Activated CD4-positive, alpha-beta T cell treated with anti-CD3 and anti-CD28 coated beads, Interleukin-2, amount 10 ng/mL, durations not matched to agents 7 days and 5 days (primary cell): ENCODE measurements around the gene ENDOD1. TPM values are rescaled to one million over a fixed set of nuclear protein-coding genes. Genes with fewer than 3 reads are reported as not detected.

ENCODE experiments used
- CTCF ChIA-PET: fragments of 350-600 bp; sonication (Branson Sonifier 250); formaldehyde crosslinking; loops from one replicate; lab custom pipeline; 2021; ENCODE audit warnings: antibody characterized with exemption; lab: Charles Lee
- POLR2A ChIA-PET: fragments of 350-600 bp; sonication (Branson Sonifier 250); formaldehyde crosslinking; loops from one replicate; lab custom pipeline; 2021; ENCODE audit warnings: antibody characterized with exemption; lab: Charles Lee
- DNase-seq: peaks from one replicate; pipeline ENCODE4 v3.0.0-alpha.2; 2020
- H3K27ac Mint-ChIP-seq: one replicate; pipeline ENCODE4 v1.8.0; 2021; ENCODE audit warnings: mild to moderate bottlenecking, moderate library complexity, mixed read lengths
- H3K27me3 Mint-ChIP-seq: one replicate; pipeline ENCODE4 v1.8.0; 2021; ENCODE audit warnings: mixed read lengths
- H3K36me3 Mint-ChIP-seq: one replicate; pipeline ENCODE4 v1.8.0; 2021; ENCODE audit warnings: low read depth, mixed read lengths
- H3K4me1 Mint-ChIP-seq: one replicate; pipeline ENCODE4 v1.8.0; 2021; ENCODE audit warnings: mixed read lengths
- H3K4me3 Mint-ChIP-seq: one replicate; pipeline ENCODE4 v1.8.0; 2021; ENCODE audit warnings: mild to moderate bottlenecking, moderate library complexity, mixed read lengths
- H3K9me3 Mint-ChIP-seq: one replicate; pipeline ENCODE4 v1.8.0; 2021; ENCODE audit warnings: mixed read lengths
- total RNA-seq, 2 experiments: library from RNA; stranded (reverse); gene quantifications; one replicate each; pipeline ENCODE4 v1.2.3, GENCODE V29; 2021

The ENDOD1 gene
- total RNA-seq, 2 experiments from 2014 or later, result 15.8 to 16.8 TPM

DNA sequence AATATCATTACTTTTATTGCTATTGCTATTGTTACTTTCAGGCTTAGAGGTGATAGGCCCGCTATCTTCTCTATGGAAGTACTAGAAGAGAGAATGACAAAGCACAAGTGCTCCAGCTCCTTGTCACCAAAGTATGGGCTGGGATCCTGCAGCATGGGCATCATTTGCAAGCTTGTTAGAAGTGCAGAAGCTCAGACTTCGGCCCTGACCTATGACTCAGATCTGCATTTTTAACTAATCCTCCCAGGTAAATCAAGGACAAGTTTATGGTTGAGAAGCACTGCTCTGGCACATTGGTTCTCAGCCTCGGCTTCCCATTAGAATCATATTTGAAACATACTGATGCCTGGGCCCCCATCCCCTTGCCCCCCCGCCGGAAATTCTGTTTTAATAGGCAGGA is 8.6 kb upstream of the ENDOD1 start:
- no peaks in the 10 kb centered on the region for H3K36me3 Mint-ChIP-seq

DNA sequence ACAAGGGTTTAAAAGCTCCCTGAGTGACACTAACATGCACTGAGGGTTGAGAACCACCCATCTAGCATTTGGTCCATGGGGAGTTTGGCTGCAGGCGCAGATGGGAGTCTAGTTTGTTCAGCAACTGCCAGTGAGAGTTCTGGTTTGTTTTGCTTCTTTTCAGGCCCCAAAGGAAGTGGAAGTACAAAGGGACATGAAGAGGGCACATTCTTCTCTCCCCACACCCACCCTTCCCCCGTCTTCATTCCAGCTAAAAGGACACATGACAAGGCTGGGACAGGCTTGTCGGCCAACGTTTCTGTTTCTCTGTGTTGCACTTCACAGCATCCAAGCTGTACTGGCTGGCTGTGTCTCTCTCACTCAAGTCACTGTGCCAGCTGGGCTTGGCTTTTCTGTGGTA is 8.2 kb upstream of the ENDOD1 start:
- Mint-ChIP-seq H3K27me3 (peaks cover 5% of the 10 kb centered on the region), H3K9me3 (no peaks in the 10 kb centered on the region), H3K27ac (no peak overlapping the region), H3K4me1 (peaks cover 22% of the 10 kb centered on the region), H3K4me3 (no peak overlapping the region), H3K36me3 (no peaks in the 10 kb centered on the region)
- ChIA-PET POLR2A (no interaction called here), CTCF (interaction anchor here (1.3 to 16.1 kb wide), 4 partner anchors 9 to 31 kb away, joined by 3 to 165 read pairs (median 8); partner anchors contain the start of genes ENDOD1 and SRSF8)
- no peak for DNase-seq

More for the DNA sequence above, 8.6 kb upstream of the ENDOD1 start:
- no peak overlapping the region for H3K4me3 Mint-ChIP-seq
- peaks cover 26% of the 10 kb centered on the region for H3K4me1 Mint-ChIP-seq
- no peaks in the 10 kb centered on the region for H3K9me3 Mint-ChIP-seq
- peaks cover 5% of the 10 kb centered on the region for H3K27me3 Mint-ChIP-seq
- no peak for DNase-seq
- CTCF ChIA-PET, result interaction anchor here (0.7 to 16.1 kb wide), 5 partner anchors 8 to 31 kb away, joined by 3 to 165 read pairs (median 6); partner anchors contain the start of genes ENDOD1 and SRSF8
- H3K27ac Mint-ChIP-seq, result no peak overlapping the region
- POLR2A ChIA-PET, result no interaction called here

DNA sequence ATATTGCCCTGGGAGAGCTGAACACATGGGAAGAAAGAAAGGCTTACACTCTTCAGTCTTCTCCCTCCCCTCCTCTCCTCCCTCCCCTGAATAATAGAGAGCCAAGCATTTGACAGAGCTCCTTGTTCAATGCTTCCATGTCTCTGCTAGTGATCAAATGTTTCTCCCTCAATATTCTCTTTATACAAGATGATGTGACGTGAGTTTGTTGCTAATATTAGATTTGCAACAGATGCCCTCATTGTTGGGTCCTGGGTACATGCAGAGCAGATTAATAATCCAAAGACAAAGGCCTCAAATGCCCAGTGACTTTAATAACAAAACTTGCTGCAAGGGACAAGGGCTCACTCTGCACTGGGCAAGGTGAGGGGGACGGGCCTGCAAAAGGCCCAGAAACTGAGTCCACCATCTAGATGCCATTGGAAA is 7.1 kb upstream of the ENDOD1 start:
- peaks cover 18% of the 10 kb centered on the region for H3K4me1 Mint-ChIP-seq
- no peaks in the 10 kb centered on the region for H3K9me3 Mint-ChIP-seq
- H3K36me3 Mint-ChIP-seq, result no peaks in the 10 kb centered on the region
- H3K27ac Mint-ChIP-seq, result no peak overlapping the region
- ChIA-PET POLR2A (no interaction called here), CTCF (interaction anchor here (0.6 to 2.0 kb wide), 3 partner anchors 10 to 89 kb away, joined by 4 to 9 read pairs (median 6); partner anchors contain the start of gene SRSF8)
- DNase-seq, result no peak
- H3K27me3 Mint-ChIP-seq, result peaks cover 5% of the 10 kb centered on the region
- no peak overlapping the region for H3K4me3 Mint-ChIP-seq

GRCh38 chr11:95084509-95084908 is 5.1 kb upstream of the ENDOD1 start:
- Mint-ChIP-seq H3K27me3 (no peaks in the 10 kb centered on the region), H3K36me3 (no peaks in the 10 kb centered on the region), H3K27ac (no peak overlapping the region), H3K9me3 (no peaks in the 10 kb centered on the region), H3K4me3 (no peak overlapping the region), H3K4me1 (peaks cover 29% of the 10 kb centered on the region)
- no peak for DNase-seq
- CTCF ChIA-PET, result interaction anchor here (1.2 to 3.0 kb wide), 3 partner anchors 9 to 17 kb away, joined by 4 to 17 read pairs (median 10); partner anchors contain the start of gene SRSF8
- POLR2A ChIA-PET, result interaction anchor here (0.6 to 0.7 kb wide), 2 partner anchors 12 to 66 kb away, joined by 3 to 4 read pairs; no protein-coding TSS in a partner anchor

- Mint-ChIP-seq H3K9me3 (no peaks in the 10 kb centered on the region), H3K27me3 (no peaks in the 10 kb centered on the region), H3K27ac (no peak overlapping the region), H3K4me1 (peaks cover 29% of the 10 kb centered on the region), H3K4me3 (no peak overlapping the region), H3K36me3 (no peaks in the 10 kb centered on the region)
- no peak for DNase-seq
- ChIA-PET CTCF (interaction anchor here (0.8 to 3.0 kb wide), 5 partner anchors 8 to 18 kb away, joined by 4 to 17 read pairs (median 5); partner anchors contain the start of gene SRSF8), POLR2A (interaction anchor here (0.6 kb wide), 1 partner anchor 13 kb away, joined by 3 read pairs; no protein-coding TSS in a partner anchor)
These were observed 4.4 kb upstream of the ENDOD1 start for GRCh38 chr11:95085117-95085816.

DNA sequence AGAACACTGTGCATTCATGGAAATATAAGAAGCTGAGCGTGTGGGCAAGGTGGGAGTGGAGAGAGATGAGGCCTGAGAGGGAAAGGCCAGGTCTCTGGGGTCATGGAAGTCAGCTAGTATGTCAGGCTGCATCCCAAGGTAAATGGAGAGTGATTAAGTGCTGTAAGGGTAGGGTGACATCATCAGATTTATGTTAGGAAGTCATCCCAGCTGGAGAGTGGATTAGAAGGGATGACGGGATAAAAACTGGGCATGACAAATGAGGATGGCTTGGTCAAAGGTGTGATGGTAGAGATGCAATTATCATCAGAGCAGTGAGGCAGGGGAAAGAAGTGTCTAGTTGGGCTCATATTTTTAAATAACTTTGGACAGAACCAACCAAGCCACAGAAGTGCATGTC is 3.5 kb upstream of the ENDOD1 start:
- DNase-seq, result no peak
- H3K9me3 Mint-ChIP-seq, result no peaks in the 10 kb centered on the region
- no peak overlapping the region for H3K4me3 Mint-ChIP-seq
- no peak overlapping the region for H3K27ac Mint-ChIP-seq
- H3K36me3 Mint-ChIP-seq, result no peaks in the 10 kb centered on the region
- ChIA-PET POLR2A (no interaction called here), CTCF (interaction anchor here (1.0 to 3.0 kb wide), 3 partner anchors 12 to 19 kb away, joined by 3 to 17 read pairs (median 5); partner anchors contain the start of gene SRSF8)
- H3K4me1 Mint-ChIP-seq, result peaks cover 38% of the 10 kb centered on the region
- no peaks in the 10 kb centered on the region for H3K27me3 Mint-ChIP-seq

DNA sequence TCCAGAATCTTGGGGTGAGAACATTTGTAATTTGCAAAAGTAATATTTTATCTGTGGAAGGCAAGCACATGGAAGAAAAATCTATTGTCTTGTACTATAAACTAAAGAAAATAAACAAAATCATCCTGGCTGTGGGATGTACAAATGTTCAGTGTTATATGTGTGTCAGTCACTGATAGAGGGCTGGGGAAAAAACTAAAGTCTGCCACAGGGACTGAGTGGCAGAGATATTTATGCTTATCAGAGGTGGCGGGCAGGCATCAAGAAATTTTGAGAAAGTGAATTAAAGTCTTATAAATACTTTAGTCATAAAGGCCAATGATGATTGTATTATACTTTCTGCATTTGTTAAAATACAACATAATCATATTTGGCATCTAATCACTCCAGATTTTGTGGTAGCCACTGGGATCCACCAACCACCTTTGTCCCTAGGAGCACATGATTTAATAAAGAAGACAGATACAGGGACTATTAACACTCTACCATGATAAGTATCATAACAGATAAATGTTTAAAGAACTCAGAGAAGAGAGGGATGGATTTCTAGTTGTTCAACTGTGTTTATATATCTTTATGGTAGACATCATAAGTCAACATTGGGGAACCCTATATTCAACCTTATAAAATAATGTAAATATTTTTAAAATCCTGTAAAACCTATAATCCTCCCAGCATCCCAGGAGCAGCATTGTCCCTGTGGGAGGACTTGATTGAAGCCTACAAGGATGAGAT is 2.6 kb upstream of the ENDOD1 start:
- POLR2A ChIA-PET, result interaction anchor here (0.6 kb wide), 1 partner anchor 613 kb away, joined by 3 read pairs; no protein-coding TSS in a partner anchor
- CTCF ChIA-PET, result interaction anchor here (1.0 to 8.1 kb wide), 2 partner anchors 11 to 13 kb away, joined by 3 to 165 read pairs; partner anchors contain the start of gene SRSF8
- Mint-ChIP-seq H3K4me3 (no peak overlapping the region), H3K4me1 (peaks cover 44% of the 10 kb centered on the region), H3K9me3 (no peaks in the 10 kb centered on the region), H3K27ac (no peak overlapping the region), H3K36me3 (peaks cover 3% of the 10 kb centered on the region), H3K27me3 (no peaks in the 10 kb centered on the region)
- DNase-seq, result no peak

- POLR2A ChIA-PET, result interaction anchor here (2.1 kb wide), 1 partner anchor 21 kb away, joined by 9 read pairs; no protein-coding TSS in a partner anchor
- Mint-ChIP-seq H3K9me3 (no peaks in the 10 kb centered on the region), H3K36me3 (peaks cover 6% of the 10 kb centered on the region), H3K4me1 (peaks cover 62% of the 10 kb centered on the region), H3K27ac (peak overlapping the region; percentile 97), H3K4me3 (peak overlapping the region; percentile 80), H3K27me3 (no peaks in the 10 kb centered on the region)
- DNase-seq, result peak; percentile 50
- CTCF ChIA-PET, result interaction anchor here (1.1 to 8.1 kb wide), 5 partner anchors 10 to 1254 kb away, joined by 3 to 165 read pairs (median 4); partner anchors contain the start of genes CWC15, KDM4D, MAML2 and SRSF8
These were observed 563 bp upstream of the ENDOD1 start for GRCh38 chr11:95088946-95089619.

GRCh38 chr11:95091663-95092180 is 2.1 kb downstream of the ENDOD1 start:
- H3K27ac Mint-ChIP-seq, result no peak overlapping the region
- POLR2A ChIA-PET, result no interaction called here
- peaks cover 11% of the 10 kb centered on the region for H3K36me3 Mint-ChIP-seq
- peak overlapping the region; percentile 85 for H3K4me3 Mint-ChIP-seq
- H3K9me3 Mint-ChIP-seq, result no peaks in the 10 kb centered on the region
- H3K27me3 Mint-ChIP-seq, result no peaks in the 10 kb centered on the region
- CTCF ChIA-PET, result interaction anchor here (1.1 to 8.1 kb wide), 4 partner anchors 10 to 1349 kb away, joined by 4 to 165 read pairs (median 6); partner anchors contain the start of gene SRSF8
- no peak for DNase-seq
- H3K4me1 Mint-ChIP-seq, result peaks cover 69% of the 10 kb centered on the region

DNA sequence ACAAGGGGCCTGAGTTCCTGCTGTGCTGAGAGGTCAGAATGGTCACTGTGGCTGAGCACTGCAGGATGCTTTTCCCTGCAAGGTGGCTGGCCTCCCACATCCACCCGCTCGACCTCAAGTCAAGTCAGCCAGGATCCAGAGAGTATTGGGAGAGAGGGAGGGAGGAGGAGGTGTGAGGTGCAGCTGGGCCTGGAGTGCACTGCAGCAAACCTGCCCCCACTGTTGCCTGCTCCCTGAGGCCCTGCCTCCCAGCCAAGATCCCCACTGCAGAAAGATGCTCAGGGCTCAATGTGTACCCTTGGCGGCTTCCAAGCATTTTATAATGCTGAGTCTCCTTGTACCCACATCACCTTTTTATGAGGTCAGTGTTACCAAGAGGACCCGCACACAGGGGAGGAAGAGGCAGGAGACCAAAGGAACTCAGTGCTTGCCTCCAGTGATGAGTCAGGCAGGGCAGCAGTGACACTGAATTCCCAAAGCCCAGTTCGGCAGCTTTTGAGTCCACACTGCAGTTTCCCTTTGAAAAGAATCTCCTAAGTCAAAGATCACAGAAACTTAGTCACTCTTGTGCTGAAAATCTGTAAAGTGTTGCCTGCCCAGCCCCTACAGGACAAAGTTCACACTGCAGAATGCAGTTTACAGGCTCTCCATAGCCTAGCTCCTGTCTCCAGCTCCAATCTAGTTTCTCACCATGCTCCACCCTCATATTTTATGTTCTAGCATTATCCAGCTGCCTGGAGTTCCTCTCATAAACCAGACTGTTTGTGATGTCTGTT is 3.1 kb downstream of the ENDOD1 start:
- no peak overlapping the region for H3K27ac Mint-ChIP-seq
- H3K4me1 Mint-ChIP-seq, result peaks cover 76% of the 10 kb centered on the region
- ChIA-PET CTCF (interaction anchor here (0.6 to 8.1 kb wide), 10 partner anchors 8 to 1350 kb away, joined by 3 to 165 read pairs (median 4); partner anchors contain the start of gene SRSF8), POLR2A (interaction anchor here (0.7 kb wide), 1 partner anchor 25 kb away, joined by 3 read pairs; no protein-coding TSS in a partner anchor)
- H3K27me3 Mint-ChIP-seq, result no peaks in the 10 kb centered on the region
- no peak overlapping the region for H3K4me3 Mint-ChIP-seq
- H3K9me3 Mint-ChIP-seq, result no peaks in the 10 kb centered on the region
- peak; percentile 43 for DNase-seq
- H3K36me3 Mint-ChIP-seq, result peaks cover 19% of the 10 kb centered on the region

DNA sequence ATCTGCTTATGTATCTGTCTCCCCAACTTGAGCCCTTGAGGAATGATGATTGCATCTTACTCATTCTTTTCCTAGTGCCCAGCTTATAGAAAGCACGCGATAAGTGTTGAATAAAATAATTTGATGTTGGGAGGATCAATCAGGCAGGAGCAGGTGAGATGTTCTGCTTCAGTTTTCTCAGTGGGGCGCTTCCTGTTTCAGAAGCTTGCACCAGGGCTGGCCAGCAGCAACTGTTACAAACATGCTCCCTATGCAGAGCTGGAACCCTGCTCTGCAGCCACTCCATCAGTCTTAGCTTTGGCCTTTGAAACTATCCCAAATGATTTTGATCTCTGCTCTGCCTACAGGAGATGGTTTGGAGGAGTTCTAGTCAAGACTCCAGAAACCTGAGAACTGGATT is 3.9 kb downstream of the ENDOD1 start:
- Mint-ChIP-seq H3K27me3 (no peaks in the 10 kb centered on the region), H3K27ac (no peak overlapping the region), H3K36me3 (peaks cover 24% of the 10 kb centered on the region), H3K4me1 (peaks cover 76% of the 10 kb centered on the region), H3K4me3 (no peak overlapping the region), H3K9me3 (no peaks in the 10 kb centered on the region)
- POLR2A ChIA-PET, result no interaction called here
- no peak for DNase-seq
- CTCF ChIA-PET, result interaction anchor here (0.9 to 8.1 kb wide), 8 partner anchors 8 to 1301 kb away, joined by 3 to 165 read pairs (median 4); partner anchors contain the start of gene SRSF8
